ENCODE data around the gene CA4.
"Not testable (repeated sequence)": the region's sequence is repeated elsewhere in the genome, so short reads cannot be mapped to it uniquely, and the experiment has no call there.

- not testable (repeated sequence) for TF ChIP-seq POLR2A (IDR thresholded peaks at IDR 0.05); CTCF (IDR thresholded peaks at IDR 0.05 in 8 of 11, conservative IDR thresholded peaks at IDR 0.05 in 3 of 11); POLR2AphosphoS5 (IDR thresholded peaks at IDR 0.05)
These were observed 30.6 kb downstream of the CA4 start for GRCh38 chr17:60180380-60180779.

Measured in spleen (tissue), 7 donors.